Activated T-cell treated with anti-CD3 and anti-CD28 coated beads, Interleukin-2, amount 50 U/mL, for 24 hours (primary cell): ENCODE data around the gene CNTNAP2.

Experiments used
- DNase-seq: peaks from one replicate; pipeline ENCODE4 v3.0.0-alpha.2; 2020
- H3K27ac Mint-ChIP-seq: 2 replicates; pipeline ENCODE4 v1.8.0; 2020; ENCODE audit warnings: mild to moderate bottlenecking, mixed read lengths
- H3K27me3 Mint-ChIP-seq: 2 replicates; pipeline ENCODE4 v1.8.0; 2020; ENCODE audit warnings: mixed read lengths
- H3K36me3 Mint-ChIP-seq: 2 replicates; pipeline ENCODE4 v1.8.0; 2020; ENCODE audit warnings: low read depth, mixed read lengths
- H3K4me1 Mint-ChIP-seq: 2 replicates; pipeline ENCODE4 v1.8.0; 2020; ENCODE audit warnings: low read depth, mixed read lengths
- H3K4me3 Mint-ChIP-seq: 2 replicates; pipeline ENCODE4 v1.8.0; 2020; ENCODE audit warnings: mild to moderate bottlenecking, moderate library complexity, mixed read lengths
- H3K9me3 Mint-ChIP-seq: 2 replicates; pipeline ENCODE4 v1.8.0; 2020; ENCODE audit warnings: mixed read lengths

CNTNAP2 gene

DNA sequence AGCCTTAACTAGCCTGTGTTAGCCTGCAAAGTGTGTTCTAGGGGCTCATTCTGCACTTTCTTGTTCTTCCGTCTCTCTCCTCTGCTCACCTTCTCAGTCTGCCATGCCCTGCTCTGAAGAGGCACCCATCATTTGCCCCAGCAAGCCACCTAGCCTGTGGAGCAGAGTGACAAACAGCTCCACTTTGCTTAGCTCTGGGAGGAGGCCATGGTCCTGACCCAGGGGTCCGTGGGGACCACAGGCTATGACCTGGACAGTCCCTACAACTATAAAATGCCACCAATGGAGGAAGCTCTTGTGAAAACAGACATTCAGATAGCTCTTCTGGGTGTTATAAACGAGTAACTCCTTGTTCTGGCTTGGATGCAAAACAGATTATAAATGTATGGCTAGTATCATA is 1029.6 kb downstream of the CNTNAP2 start:
- Mint-ChIP-seq H3K9me3 (peaks cover 14% of the 10 kb centered on the region), H3K27me3 (no peaks in the 10 kb centered on the region), H3K36me3 (no peaks in the 10 kb centered on the region), H3K27ac (no peak overlapping the region), H3K4me3 (no peak overlapping the region), H3K4me1 (no peaks in the 10 kb centered on the region)
- no peak for DNase-seq

DNA sequence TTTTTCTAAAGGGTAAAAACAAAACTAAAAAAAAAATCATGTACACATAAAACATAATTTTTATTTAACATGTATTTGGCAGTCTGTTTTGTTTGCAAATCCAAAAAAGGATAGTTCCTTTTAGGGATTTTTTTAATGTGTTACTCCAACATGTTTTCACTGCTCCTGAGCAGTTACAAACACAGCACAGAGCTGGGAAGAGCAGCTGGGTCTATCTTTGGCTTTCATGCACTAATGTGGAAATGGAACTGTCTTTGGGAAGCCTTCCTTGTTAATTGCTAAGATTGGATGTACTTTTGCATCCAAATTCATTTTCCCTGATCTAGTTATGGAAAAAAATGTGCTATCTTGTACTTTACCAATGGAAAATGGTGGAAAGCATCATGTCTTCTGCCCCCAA is 1035.1 kb downstream of the CNTNAP2 start:
- Mint-ChIP-seq H3K27me3 (no peaks in the 10 kb centered on the region), H3K4me1 (no peaks in the 10 kb centered on the region), H3K27ac (no peak overlapping the region), H3K4me3 (no peak overlapping the region), H3K36me3 (no peaks in the 10 kb centered on the region), H3K9me3 (peaks cover 13% of the 10 kb centered on the region)
- DNase-seq = no peak

DNA sequence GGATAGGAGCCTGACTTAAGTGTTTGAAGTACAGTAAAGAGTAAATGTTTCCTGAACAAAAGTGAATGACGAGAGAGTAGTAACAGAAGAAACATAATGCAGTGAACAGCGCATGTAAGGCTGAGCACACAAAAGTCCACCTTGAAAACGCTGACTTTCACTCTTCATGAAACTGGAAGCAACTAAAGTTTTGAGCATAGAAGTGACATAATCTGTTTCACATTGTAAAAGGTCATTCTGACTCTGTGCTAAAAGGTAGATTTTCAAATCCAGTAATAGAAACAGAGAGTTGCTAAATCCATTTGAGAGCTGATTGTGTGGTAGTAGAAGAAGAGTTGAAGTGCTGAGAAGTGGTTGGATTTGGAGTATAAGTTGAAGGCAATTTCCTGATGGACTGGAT is 1037.0 kb downstream of the CNTNAP2 start:
- H3K27me3 Mint-ChIP-seq = no peaks in the 10 kb centered on the region
- H3K4me3 Mint-ChIP-seq = no peak overlapping the region
- no peaks in the 10 kb centered on the region for H3K4me1 Mint-ChIP-seq
- no peak overlapping the region for H3K27ac Mint-ChIP-seq
- DNase-seq = no peak
- peaks cover 16% of the 10 kb centered on the region for H3K9me3 Mint-ChIP-seq
- no peaks in the 10 kb centered on the region for H3K36me3 Mint-ChIP-seq

DNA sequence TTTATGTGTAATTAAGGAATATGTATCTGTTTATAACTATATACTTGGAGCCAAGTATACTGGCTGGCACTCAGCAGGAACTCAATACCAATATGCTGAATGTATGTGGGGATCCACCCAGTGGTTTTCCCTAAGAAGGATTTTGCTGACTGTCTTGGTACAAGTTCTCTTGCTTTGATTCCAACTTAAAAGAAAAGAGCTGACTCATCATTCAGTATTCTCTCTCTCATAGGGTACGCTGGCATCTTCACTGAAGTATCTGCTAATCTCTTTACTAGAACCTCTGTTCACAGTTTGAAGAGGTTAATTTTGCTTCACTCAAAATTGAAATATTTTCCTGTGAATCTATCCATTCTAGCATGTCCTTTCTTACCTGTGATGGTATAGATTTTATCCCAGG is 1044.8 kb downstream of the CNTNAP2 start:
- Mint-ChIP-seq H3K36me3 (no peaks in the 10 kb centered on the region), H3K4me3 (no peak overlapping the region), H3K27ac (no peak overlapping the region), H3K27me3 (no peaks in the 10 kb centered on the region), H3K9me3 (peaks cover 21% of the 10 kb centered on the region), H3K4me1 (no peaks in the 10 kb centered on the region)
- DNase-seq = no peak

DNA sequence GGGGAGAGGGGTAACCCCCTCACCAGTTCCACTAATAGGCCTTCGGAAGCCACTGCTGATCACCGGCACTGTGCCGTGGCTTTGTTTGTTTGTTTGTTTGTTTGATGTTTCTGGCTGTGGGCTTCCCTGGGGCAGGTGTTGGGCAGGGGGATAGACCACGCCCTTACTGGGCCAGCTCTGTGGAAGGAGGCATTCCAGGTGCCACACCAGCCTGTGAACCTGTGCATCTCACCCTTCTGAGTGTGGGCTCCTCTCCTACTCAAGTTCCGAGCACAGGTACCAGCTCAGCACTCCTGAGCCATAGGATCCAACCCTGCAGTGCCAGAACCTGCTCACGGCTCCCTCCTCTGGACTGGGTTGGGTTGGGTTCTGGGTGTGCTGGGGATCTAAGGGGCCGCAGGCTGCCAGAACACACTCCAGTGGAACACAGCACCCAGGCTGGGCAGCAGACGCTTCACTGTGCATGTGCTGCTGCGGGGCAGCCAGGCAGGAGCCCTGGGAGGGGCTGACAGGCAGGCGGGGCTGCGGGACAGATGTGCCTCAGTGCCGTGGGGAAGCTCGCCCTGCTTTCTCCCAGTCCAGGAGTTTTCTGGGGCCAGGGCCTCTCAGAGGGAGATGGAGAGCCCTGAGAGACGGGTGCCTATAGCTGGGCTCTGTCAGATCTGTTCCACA is 1053.9 kb downstream of the CNTNAP2 start:
- DNase-seq = no peak
- Mint-ChIP-seq H3K9me3 (peaks cover 8% of the 10 kb centered on the region), H3K27me3 (no peaks in the 10 kb centered on the region), H3K36me3 (no peaks in the 10 kb centered on the region), H3K4me3 (no peak overlapping the region), H3K27ac (no peak overlapping the region), H3K4me1 (no peaks in the 10 kb centered on the region)

DNA sequence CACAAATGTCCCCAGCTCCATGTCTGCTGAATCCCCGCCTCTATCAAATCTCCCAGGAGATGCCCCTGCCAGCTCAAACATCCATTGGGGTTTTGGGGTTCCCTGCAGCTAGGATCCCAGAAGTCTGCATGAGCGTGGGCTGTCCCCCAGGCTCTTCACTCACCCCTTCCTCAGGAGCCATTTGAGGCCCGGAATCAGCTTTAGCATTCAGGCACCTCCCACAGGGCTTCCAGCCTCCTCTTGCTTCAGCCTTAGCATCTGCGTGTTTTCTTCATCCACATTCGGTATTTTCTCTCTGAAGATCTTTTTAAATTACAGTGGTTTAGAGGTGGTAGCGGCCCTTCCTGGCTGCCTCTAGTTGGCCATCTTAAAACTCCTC is 1054.4 kb downstream of the CNTNAP2 start:
- DNase-seq = no peak
- H3K9me3 Mint-ChIP-seq = peaks cover 8% of the 10 kb centered on the region
- H3K4me1 Mint-ChIP-seq = no peaks in the 10 kb centered on the region
- no peaks in the 10 kb centered on the region for H3K27me3 Mint-ChIP-seq
- no peaks in the 10 kb centered on the region for H3K36me3 Mint-ChIP-seq
- no peak overlapping the region for H3K27ac Mint-ChIP-seq
- H3K4me3 Mint-ChIP-seq = no peak overlapping the region

DNA sequence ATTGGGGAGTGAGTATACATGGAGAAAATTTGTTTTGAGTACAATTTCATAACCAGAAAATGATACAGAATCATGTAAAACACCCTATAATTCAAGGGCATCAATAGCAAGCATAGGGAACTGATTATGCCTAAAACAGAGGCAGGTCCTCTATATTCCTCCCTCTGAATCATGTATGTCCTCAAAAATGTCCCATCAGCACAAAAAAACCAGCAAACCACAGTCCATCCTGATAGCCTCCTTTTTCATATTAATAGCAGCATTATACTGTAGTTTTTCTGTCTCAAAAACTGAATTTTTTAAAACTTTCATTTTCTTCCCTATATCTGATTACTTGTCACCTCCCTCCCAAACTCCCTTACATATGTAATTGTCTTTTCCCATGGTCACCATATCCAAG is 1057.3 kb downstream of the CNTNAP2 start:
- Mint-ChIP-seq H3K4me1 (no peaks in the 10 kb centered on the region), H3K27ac (no peak overlapping the region), H3K4me3 (no peak overlapping the region), H3K9me3 (peaks cover 3% of the 10 kb centered on the region), H3K36me3 (no peaks in the 10 kb centered on the region), H3K27me3 (no peaks in the 10 kb centered on the region)
- DNase-seq = no peak

DNA sequence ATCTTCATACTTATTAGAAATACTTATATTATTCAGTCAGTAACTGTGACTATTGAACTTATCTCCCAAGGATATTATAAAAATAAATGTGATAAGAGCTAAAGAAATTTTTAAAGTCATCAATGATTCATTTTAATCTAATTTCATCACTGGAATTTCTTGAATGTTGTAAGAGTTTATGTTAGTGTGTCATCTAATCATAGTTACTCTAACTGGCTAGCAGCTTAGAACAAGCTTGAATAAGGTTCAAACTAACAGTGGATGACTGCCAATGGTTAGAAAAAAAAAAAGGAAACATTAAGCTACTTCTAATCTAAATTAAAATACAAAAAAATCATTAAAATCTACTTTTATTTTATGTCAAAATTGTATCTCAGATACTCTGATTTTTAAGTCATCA is 1066.3 kb downstream of the CNTNAP2 start:
- H3K9me3 Mint-ChIP-seq = peaks cover 7% of the 10 kb centered on the region
- no peaks in the 10 kb centered on the region for H3K36me3 Mint-ChIP-seq
- no peak overlapping the region for H3K4me3 Mint-ChIP-seq
- no peak overlapping the region for H3K27ac Mint-ChIP-seq
- no peaks in the 10 kb centered on the region for H3K27me3 Mint-ChIP-seq
- DNase-seq = no peak
- no peaks in the 10 kb centered on the region for H3K4me1 Mint-ChIP-seq

DNA sequence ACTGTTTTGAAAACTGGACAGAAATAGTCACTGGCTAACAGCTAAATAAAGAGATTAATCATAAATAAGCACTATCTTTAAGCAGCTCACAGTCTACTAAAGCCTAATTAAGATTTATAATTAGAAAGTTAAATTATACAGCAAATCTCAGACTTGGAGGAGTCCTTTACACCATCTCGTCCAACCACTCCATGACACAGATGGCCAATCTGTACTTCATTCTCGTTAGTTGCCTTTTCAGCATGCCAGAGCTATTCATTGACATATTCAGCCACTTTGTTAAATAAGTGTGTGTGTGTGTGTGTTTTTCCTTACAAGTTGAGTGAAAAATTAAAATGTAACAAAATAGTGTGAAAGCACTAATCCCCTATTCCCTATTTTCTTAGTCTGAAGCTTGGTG is 1066.7 kb downstream of the CNTNAP2 start:
- Mint-ChIP-seq H3K9me3 (peaks cover 9% of the 10 kb centered on the region), H3K4me3 (no peak overlapping the region), H3K36me3 (no peaks in the 10 kb centered on the region), H3K27me3 (no peaks in the 10 kb centered on the region), H3K27ac (no peak overlapping the region), H3K4me1 (no peaks in the 10 kb centered on the region)
- DNase-seq = no peak

DNA sequence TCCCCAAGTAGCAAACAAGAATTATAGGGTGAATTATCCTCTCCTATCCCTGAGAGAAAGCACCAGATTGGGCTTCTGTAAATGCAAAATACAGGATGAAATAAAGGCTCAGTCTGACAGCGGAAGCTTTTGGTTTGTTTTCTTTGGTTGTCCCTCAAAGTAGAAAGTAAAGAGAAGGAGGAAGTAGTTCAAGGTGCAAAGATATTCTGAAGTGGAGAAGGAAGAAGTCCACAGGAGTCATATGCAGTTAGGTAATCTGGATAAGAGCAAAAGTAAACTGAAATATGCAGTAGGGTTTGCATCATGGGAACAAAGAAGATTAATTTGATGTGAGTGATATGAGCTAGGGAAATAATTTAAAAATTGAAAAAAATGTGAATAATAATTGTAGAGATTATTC is 1071.9 kb downstream of the CNTNAP2 start:
- Mint-ChIP-seq H3K36me3 (no peaks in the 10 kb centered on the region), H3K4me3 (no peak overlapping the region), H3K9me3 (peaks cover 16% of the 10 kb centered on the region), H3K27ac (no peak overlapping the region), H3K4me1 (no peaks in the 10 kb centered on the region), H3K27me3 (no peaks in the 10 kb centered on the region)
- DNase-seq = no peak

DNA sequence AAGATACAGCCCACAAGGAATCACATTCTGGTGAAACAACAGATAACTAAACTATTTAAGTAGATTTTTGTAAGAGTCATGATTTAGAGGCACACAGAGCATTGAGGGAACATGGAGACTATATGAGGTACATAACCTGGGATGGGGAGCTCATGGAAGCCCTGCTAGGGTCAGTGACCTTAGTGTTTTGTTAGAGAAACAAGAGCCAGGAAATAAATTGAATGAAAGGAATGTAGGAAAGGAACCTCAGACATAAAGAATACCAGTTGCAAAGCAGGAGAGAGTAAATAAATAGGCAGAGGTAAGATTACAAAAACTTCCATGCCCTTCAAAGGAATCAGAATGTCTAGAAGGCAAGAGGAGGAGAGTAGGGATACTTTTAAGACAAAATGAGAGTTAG is 1076.9 kb downstream of the CNTNAP2 start:
- Mint-ChIP-seq H3K4me1 (no peaks in the 10 kb centered on the region), H3K27me3 (no peaks in the 10 kb centered on the region), H3K9me3 (peaks cover 5% of the 10 kb centered on the region), H3K27ac (no peak overlapping the region), H3K4me3 (no peak overlapping the region), H3K36me3 (no peaks in the 10 kb centered on the region)
- no peak for DNase-seq

DNA sequence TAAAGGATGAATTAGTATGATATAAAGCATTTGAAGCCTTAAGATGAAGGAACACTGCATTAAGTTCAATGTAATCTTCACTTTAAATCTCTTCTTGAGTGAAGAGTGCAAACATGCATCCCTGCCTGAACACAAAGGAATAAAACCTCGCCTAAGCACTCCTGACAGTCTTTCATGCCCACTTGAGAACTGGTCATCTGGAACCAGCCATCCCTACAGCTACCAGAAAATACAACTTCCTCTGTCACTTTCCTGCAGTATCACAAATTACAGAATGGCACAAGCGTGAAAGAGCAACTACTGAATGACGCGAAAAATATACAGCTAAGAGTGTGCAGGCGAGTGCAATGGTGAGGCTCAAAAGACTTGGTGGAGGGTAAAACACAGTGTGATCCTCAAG is 1079.9 kb downstream of the CNTNAP2 start:
- Mint-ChIP-seq H3K36me3 (no peaks in the 10 kb centered on the region), H3K4me3 (no peak overlapping the region), H3K27ac (no peak overlapping the region), H3K9me3 (peaks cover 4% of the 10 kb centered on the region), H3K4me1 (no peaks in the 10 kb centered on the region), H3K27me3 (no peaks in the 10 kb centered on the region)
- no peak for DNase-seq

DNA sequence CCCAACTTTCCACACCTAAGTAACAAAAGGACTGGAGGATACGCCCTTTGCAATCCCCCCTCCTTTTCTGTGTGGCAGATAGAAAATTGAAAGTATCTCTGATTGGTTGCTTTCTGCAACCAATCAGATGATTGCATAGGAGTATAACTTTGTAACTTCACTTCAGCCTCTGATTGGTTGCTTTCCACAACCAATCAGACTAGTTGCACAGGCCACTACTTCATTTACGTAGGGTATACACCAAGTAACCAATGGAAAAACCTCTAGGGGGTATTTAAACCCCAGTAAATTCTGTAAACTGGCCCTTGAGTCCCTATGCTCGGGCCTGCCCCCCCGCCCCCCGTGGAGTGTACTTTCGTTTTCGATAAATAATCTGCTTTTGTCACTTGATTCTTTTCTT is 1080.4 kb downstream of the CNTNAP2 start:
- DNase-seq = no peak
- Mint-ChIP-seq H3K36me3 (no peaks in the 10 kb centered on the region), H3K4me1 (no peaks in the 10 kb centered on the region), H3K27me3 (no peaks in the 10 kb centered on the region), H3K27ac (no peak overlapping the region), H3K4me3 (no peak overlapping the region), H3K9me3 (peaks cover 4% of the 10 kb centered on the region)

DNA sequence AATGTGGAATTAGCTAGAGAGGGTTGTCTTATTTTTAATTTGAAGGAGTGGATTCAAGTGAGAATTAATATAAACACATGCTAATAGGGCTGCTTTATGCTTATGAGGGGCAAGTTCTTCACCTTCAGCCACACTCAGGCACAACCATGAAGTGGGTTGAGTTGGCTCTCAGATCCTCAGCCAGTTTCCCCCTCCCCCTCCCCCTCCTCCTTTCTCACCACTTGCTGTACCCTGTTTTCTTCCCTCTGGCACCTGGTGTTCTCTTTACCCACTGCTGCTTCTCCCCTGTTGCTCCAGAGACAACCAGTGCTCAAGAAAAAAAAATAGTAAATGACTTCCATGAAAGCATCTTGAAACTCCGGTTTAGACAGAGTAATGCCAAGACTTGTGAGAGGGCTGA is 1083.3 kb downstream of the CNTNAP2 start:
- Mint-ChIP-seq H3K9me3 (peaks cover 1% of the 10 kb centered on the region), H3K36me3 (no peaks in the 10 kb centered on the region), H3K27me3 (no peaks in the 10 kb centered on the region), H3K27ac (no peak overlapping the region), H3K4me1 (no peaks in the 10 kb centered on the region), H3K4me3 (no peak overlapping the region)
- DNase-seq = no peak

DNA sequence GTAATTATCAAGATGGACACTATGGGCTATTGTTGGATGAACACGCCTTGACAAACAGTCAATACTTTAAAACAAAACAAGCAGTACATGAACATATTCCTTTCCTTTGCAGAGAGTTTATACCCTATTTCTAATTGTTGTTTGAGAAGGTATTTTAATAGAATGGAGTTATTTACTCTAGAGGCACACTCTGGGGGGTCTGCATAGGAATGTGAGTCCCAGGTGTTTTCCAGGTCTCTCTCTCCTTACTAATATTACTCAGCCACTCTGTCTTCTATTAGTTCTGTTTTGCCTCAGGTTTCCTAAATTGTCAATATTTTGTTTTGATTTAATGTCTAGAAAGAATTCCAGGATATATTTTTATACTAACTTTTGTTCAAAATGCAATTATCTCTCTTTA is 1091.4 kb downstream of the CNTNAP2 start:
- Mint-ChIP-seq H3K27me3 (no peaks in the 10 kb centered on the region), H3K4me3 (no peak overlapping the region), H3K4me1 (no peaks in the 10 kb centered on the region), H3K27ac (no peak overlapping the region), H3K36me3 (no peaks in the 10 kb centered on the region), H3K9me3 (peaks cover 13% of the 10 kb centered on the region)
- DNase-seq = no peak

DNA sequence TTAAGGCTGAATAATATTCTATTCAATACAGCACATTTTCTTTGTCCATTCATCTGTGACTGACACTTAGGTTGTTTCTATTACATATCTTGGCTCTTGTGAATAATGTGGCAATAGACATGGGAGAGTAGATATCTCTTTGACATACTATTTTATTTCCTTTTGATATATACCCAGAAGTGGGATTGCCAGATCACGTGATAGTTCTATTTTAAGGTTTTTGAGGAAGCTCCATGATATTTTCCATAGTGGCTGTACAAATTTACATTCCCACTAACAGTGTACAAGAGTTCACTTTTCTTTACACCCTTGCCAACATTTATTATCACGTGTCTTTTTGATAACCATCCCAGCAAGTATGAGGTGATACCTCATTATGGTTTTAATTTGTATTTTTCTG is 1114.7 kb downstream of the CNTNAP2 start:
- no peaks in the 10 kb centered on the region for H3K27me3 Mint-ChIP-seq
- H3K4me3 Mint-ChIP-seq = no peak overlapping the region
- no peak for DNase-seq
- no peak overlapping the region for H3K27ac Mint-ChIP-seq
- H3K9me3 Mint-ChIP-seq = peaks cover 23% of the 10 kb centered on the region
- no peaks in the 10 kb centered on the region for H3K4me1 Mint-ChIP-seq
- H3K36me3 Mint-ChIP-seq = no peaks in the 10 kb centered on the region
